NCI-H1105 (cell line): Measurements from ENCODE around the gene MYO9A.
A peak's percentile ranks its signal among the peaks of the same experiment; 100 is the strongest.

Source experiments
- DNase-seq: peaks from one replicate; lab custom pipeline; 2025; lab: John Stamatoyannopoulos, UW

MYO9A gene

GRCh38 chr15:72118017-72118978 lies at the start of gene MYO9A, which contains the start of gene SENP8:
Gene MYO9A (minus strand): TSS chr15:72118150. CDS start chr15:72046563, 71,587 bp downstream.
Gene SENP8 (plus strand): TSS chr15:72118403. CDS start chr15:72139624, 21,221 bp downstream.
- peak; percentile 99 for DNase-seq

GRCh38 chr15:72167445-72167844 lies 49.5 kb upstream of the MYO9A start:
- no peak for DNase-seq

- DNase-seq, result no peak
These were observed 48.9 kb upstream of the MYO9A start for GRCh38 chr15:72166716-72167417.

GRCh38 chr15:72163719-72164118 lies 45.8 kb upstream of the MYO9A start:
- DNase-seq, result no peak

- no peak for DNase-seq
These were observed 44.6 kb upstream of the MYO9A start for GRCh38 chr15:72162569-72162968.

GRCh38 chr15:72161361-72162132 lies 43.6 kb upstream of the MYO9A start:
- DNase-seq, result no peak

- DNase-seq, result no peak
These were observed 42.8 kb upstream of the MYO9A start for GRCh38 chr15:72160696-72161245.

GRCh38 chr15:72156928-72157327 lies 39.0 kb upstream of the MYO9A start:
- no peak for DNase-seq

- DNase-seq, result peak; percentile 86
These were observed 38.0 kb upstream of the MYO9A start for GRCh38 chr15:72155635-72156616.

- peak; percentile 92 for DNase-seq
These were observed 37.2 kb upstream of the MYO9A start for GRCh38 chr15:72155003-72155621.

- no peak for DNase-seq
These were observed 36.4 kb upstream of the MYO9A start for GRCh38 chr15:72154316-72154715.

GRCh38 chr15:72153269-72154000 lies 35.5 kb upstream of the MYO9A start:
- no peak for DNase-seq

GRCh38 chr15:72147418-72147817 lies 29.5 kb upstream of the MYO9A start:
- no peak for DNase-seq

GRCh38 chr15:72146934-72147333 lies 29.0 kb upstream of the MYO9A start:
- no peak for DNase-seq

GRCh38 chr15:72146221-72146620 lies 28.3 kb upstream of the MYO9A start:
- no peak for DNase-seq

- no peak for DNase-seq
These were observed 23.5 kb upstream of the MYO9A start for GRCh38 chr15:72141171-72142084.

- DNase-seq, result no peak
These were observed 22.1 kb upstream of the MYO9A start for GRCh38 chr15:72140088-72140487.

- DNase-seq, result no peak
These were observed 21.7 kb upstream of the MYO9A start for GRCh38 chr15:72139667-72140066.
